Aorta (tissue), 5 donors: ENCODE measurements around the gene CACNA1B. TPM values are rescaled to one million over a fixed set of nuclear protein-coding genes. Genes with fewer than 3 reads are reported as not detected.
A peak's percentile ranks its signal among the peaks of the same experiment; 100 is the strongest.
"Not testable (repeated sequence)": the region's sequence is repeated elsewhere in the genome, so short reads cannot be mapped to it uniquely, and the experiment has no call there.

Experiments used
- ATAC-seq: fragments of 200-7000 bp; cut with Tn5 transposase; one replicate; pipeline ENCODE4 v1.9.1; 2022; ENCODE audit warnings: moderate library complexity; ENCODE audit not compliant: low FRiP score
- DNase-seq, 2 donors: peaks; one replicate each; pipeline ENCODE4 v3.0.0-alpha.2; 2020
- H3K27ac ChIP-seq, 2 donors: one replicate each; pipeline ENCODE4 v1.5.1; 2013; ENCODE audit warnings: low read length in 2 of 2, mild to moderate bottlenecking in 2 of 2, moderate library complexity in 2 of 2, control low read depth in 1 of 2, inconsistent platforms in 1 of 2, low read depth in 1 of 2
- H3K27me3 ChIP-seq, 2 donors: one replicate each; pipeline ENCODE4 v1.6.1; 2013; ENCODE audit warnings: control low read depth in 1 of 2, low read length in 1 of 2, mild to moderate bottlenecking in 1 of 2, moderate library complexity in 1 of 2; ENCODE audit not compliant: insufficient read depth in 2 of 2, control insufficient read depth in 1 of 2
- H3K36me3 ChIP-seq, 2 donors: one replicate each; pipeline ENCODE4 v1.6.1; 2013; ENCODE audit warnings: control low read depth in 1 of 2, low read length in 1 of 2, mild to moderate bottlenecking in 1 of 2; ENCODE audit not compliant: insufficient read depth in 2 of 2, control insufficient read depth in 1 of 2
- H3K4me1 ChIP-seq, 2 donors: one replicate each; pipeline ENCODE4 v1.6.1; 2013; ENCODE audit warnings: low read length in 2 of 2, control low read depth in 1 of 2, mild to moderate bottlenecking in 1 of 2, moderate library complexity in 1 of 2; ENCODE audit not compliant: insufficient read depth in 2 of 2, control insufficient read depth in 1 of 2
- H3K4me3 ChIP-seq, 2 donors: one replicate each; pipeline ENCODE4 v1.5.1; 2013; ENCODE audit warnings: low read length in 2 of 2, control low read depth in 1 of 2, mild to moderate bottlenecking in 1 of 2
- H3K9me3 ChIP-seq: one replicate; pipeline ENCODE4 v1.6.1; 2013; ENCODE audit warnings: mild to moderate bottlenecking, low read length; ENCODE audit not compliant: control insufficient read depth
- WGBS, 2 donors: extraction: QIAGEN DNeasy Blood & Tissue Kit; methylation state at CpG; one replicate each; pipeline ENCODE4 v1.1.7; 2013; 5-methylcytosine and 5-hydroxymethylcytosine counted together
- intact Hi-C, 2 donors: fragments of 100-400 bp; cut with DNase I; formaldehyde crosslinking; loops; one replicate each; pipeline versions ENCODE4 v1.14.2 to v1.15.0; 2022
- polyA plus RNA-seq, 2 donors: library from polyadenylated mRNA; stranded (reverse); fragments of 200-250 nt; gene quantifications; one replicate each; pipeline ENCODE4 v1.2.3, GENCODE V29; 2013
- total RNA-seq, 2 donors: library from RNA; stranded (reverse); fragmentation: NEBNext Ultra II Directional; extraction: Animal tissue kit (Norgen Biotek cat#: 25700); gene quantifications; one replicate each; pipeline ENCODE4 v1.2.1, GENCODE V29; 2021
- donor health status: healthy with polysubstance abuse.
- donor health status: Bipolar disorder and iron deficiency.
- donor health status: DM: no; HTN: no; CAD: no.
- donor health status: DM: no; HTN: no; CAD: no.
- donor health status: DM: yes; HTN: yes; CAD: no.

Gene CACNA1B
- total and polyA plus RNA-seq, 4 donors, result under 0.01 to 0.05 (median 0.03) TPM; not detected in 1

DNA sequence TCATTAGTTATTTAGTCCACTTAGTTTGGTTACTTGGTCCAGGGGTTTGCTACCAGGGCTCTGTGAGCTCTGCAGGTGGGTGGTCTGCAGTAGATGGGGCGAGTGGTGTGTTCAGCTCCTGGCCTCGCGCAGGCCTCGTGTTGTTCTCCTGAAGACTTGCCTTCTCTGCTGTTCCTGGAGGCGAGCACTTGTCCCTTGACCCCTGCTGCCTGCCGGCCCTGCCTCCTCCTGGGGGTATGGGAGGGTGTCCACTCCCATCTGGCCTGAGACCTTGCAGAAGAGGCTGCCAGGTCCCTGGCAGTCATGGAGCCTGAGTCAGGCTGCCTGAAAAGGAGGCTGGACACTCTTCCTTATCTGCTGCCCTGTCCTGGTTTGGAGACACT, 137.0 kb downstream of the CACNA1B start:
- Histone ChIP-seq H3K9me3 (no peaks in the 10 kb centered on the region), H3K4me1 (no peaks in the 10 kb centered on the region), H3K27ac (no peak overlapping the region), H3K4me3 (no peak overlapping the region), H3K36me3 (no peaks in the 10 kb centered on the region), H3K27me3 (no peaks in the 10 kb centered on the region)
- intact Hi-C loops, result no loop called here
- 80 to 86% methylated on average over 6 of the region's 6 CpGs for WGBS, 2 donors
- no peak for ATAC-seq
- no peak for DNase-seq

DNA sequence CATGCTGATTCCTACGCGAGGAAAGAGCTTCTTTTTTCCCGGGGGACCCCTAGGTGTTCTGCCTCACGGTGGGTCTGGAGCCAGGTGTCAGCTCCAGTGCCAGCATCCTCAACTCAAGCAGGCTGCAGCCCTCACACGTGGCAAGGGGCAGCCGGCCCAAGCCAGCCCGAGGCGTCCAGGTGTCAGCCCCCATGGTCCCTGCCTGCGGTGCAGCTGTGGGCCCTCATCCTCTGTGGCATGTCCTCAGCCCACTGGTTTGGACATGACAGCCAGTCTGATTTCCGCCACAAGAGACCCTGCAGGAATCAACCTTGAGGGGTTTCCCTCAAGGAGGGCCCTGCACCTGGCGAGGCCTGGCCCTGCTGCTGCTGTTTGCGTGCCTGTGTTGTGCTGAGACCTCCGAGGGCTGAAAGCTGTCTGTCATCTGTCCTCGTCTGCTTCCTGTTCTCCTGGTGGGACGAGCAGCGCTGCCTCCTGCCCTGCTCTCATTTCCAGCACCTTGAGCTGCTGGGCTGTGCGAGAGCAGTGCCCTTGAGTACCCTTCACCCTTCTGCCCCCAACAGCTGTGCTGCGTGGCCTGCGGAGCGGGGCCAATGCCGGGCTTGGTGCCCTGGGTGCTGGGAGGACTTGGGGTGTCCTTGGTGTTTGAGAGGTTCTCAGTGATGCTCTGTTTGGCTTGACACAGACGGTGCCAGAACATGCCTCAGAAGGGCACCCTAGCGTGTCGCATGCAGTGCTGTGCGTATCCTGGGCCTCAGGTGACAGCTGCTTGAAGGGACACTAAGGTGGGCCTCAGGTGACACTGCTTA, 137.6 kb downstream of the CACNA1B start:
- ATAC-seq (no peak), DNase-seq (no peak)
- Histone ChIP-seq H3K4me1 (no peaks in the 10 kb centered on the region), H3K27ac (no peak overlapping the region), H3K4me3 (no peak overlapping the region), H3K9me3 (no peaks in the 10 kb centered on the region), H3K27me3 (no peaks in the 10 kb centered on the region), H3K36me3 (no peaks in the 10 kb centered on the region)
- WGBS, 2 donors, result 81 to 83% methylated on average over 25 of the region's 25 CpGs
- intact Hi-C loops, result no loop called here

DNA sequence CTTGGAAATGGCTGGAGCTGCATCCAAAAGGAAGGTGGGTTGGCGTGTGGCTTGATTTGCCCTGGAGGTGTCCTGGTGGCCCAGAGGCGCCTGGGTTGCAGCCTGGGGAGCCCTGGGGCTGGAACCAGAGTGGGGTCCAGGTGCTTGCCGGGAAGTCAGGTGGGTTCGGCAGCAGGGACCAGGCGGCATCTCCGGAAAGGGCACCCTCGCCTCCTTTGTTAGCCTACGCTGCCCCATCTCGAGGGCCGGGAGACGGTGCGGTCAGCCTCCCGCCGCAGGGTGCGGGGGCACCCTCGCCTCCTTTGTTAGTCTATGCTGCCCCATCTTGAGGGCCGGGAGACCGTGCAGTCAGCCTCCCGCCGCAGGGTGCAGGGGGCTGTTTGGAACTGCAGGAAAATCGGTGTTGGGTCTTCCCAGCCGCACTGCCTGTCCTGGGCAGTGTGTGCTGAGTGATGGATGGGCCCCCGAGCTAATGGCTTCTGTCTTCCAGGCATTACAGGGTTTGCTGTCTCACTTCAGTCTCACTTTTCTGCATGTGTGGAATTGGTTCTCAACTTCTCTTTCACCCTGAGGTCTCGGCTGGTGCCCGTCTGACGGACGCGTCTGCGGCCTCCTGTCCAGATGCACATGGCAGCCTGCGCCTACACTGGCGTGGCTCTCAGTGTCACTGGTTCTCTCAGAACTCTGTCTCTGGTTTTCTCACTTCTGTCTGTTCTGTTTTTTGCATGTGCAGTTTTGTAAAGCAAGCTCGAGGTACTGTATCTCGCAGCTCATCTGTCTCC, 139.0 kb downstream of the CACNA1B start:
- no peak overlapping the region for H3K4me3 ChIP-seq
- H3K9me3 ChIP-seq, result no peaks in the 10 kb centered on the region
- H3K36me3 ChIP-seq, result no peaks in the 10 kb centered on the region
- ATAC-seq (no peak), DNase-seq (no peak)
- no peaks in the 10 kb centered on the region for H3K27me3 ChIP-seq
- 76 to 77% methylated on average over 33 of the region's 33 CpGs for WGBS, 2 donors
- no peak overlapping the region for H3K27ac ChIP-seq
- intact Hi-C loops, result no loop called here
- H3K4me1 ChIP-seq, result no peaks in the 10 kb centered on the region

DNA sequence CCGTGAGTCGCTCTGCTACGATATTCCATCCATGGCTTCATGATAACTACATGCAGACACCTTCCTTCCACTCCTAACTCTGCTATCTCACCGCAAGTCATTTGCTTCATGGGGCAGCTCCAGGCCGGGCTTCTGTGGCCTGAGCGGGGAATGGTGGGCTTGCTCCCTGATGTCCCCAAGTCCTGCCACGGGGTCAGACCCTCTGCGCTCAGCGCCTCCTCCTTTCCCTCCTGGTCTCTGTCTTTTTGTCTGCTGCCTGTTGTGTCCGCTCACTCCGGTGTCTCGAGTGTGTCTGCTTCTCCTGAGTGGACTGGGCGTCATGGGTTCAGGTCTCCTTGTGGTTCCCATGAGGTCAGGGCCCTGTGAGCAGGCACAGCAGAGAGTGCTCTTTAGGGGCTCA, 139.6 kb downstream of the CACNA1B start:
- Histone ChIP-seq H3K4me3 (no peak overlapping the region), H3K9me3 (no peaks in the 10 kb centered on the region), H3K36me3 (no peaks in the 10 kb centered on the region), H3K4me1 (no peaks in the 10 kb centered on the region), H3K27me3 (no peaks in the 10 kb centered on the region), H3K27ac (no peak overlapping the region)
- DNase-seq (no peak), ATAC-seq (no peak)
- 88 to 90% methylated on average over 13 of the region's 13 CpGs for WGBS, 2 donors
- intact Hi-C loops, result no loop called here

DNA sequence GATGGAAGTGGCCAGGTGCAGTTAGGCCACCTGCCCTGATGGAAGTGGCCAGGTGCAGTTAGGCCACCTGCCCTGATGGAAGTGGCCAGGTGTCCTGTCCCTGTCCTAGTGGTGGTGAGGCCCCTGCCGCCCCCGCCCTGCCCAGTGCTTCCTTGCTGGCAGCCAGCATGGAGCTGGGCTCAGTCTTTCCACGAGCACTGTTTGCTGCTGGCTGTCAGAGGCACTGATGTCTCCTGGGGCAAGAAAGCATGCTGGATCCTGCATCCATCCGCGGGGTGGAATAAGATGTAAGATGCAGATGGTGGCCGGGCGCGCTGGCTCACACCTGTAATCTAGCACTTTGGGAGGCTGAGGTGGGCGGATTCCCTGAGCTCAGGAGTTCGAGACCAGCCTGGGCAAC, 141.9 kb downstream of the CACNA1B start:
- H3K9me3 ChIP-seq, DNase-seq, H3K36me3 ChIP-seq, H3K4me3 ChIP-seq, H3K4me1 ChIP-seq, H3K27ac ChIP-seq, intact Hi-C loops, ATAC-seq, H3K27me3 ChIP-seq: not testable (repeated sequence)
- WGBS, 2 donors, result 76 to 77% methylated on average over 10 of the region's 10 CpGs

DNA sequence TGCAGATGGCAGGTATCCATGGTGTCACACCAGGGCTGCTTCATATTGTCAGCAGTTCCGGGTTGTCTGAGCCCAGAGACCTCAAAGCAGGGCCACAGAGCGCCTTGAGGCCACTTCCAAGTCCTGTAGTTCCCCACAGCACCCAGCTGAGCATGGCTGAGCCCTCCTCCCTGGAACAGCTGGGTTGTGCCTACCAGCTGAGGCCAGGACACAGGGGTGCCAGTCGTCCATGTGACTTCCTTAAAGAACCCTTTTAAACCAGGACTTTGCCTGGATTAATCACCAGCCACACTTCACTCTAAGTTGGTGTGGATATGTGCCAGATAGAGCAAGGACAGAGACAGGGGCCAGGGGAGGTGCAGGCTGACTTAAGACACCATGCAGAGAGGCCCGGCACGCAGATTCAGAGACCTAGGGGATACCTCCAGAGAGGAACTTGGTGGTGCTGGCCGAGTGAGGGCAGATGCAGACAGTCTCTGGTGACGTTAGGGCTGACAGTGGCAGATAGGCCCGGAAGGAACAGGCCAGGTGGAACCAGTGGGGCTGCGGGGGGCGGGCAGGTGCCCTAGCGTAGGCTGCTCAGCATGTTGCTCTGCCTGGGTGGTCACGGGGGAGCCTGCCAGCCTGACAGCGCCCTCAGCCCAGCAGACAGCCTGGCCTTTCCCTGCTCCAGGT, 142.7 kb downstream of the CACNA1B start:
- H3K9me3 ChIP-seq, result no peaks in the 10 kb centered on the region
- DNase-seq (no peak), ATAC-seq (no peak)
- H3K4me1 ChIP-seq, result no peaks in the 10 kb centered on the region
- 78 to 81% methylated on average over 12 to 13 of the region's 13 CpGs for WGBS, 2 donors
- H3K27ac ChIP-seq, result no peak overlapping the region
- no peak overlapping the region for H3K4me3 ChIP-seq
- no peaks in the 10 kb centered on the region for H3K36me3 ChIP-seq
- intact Hi-C loops, result no loop called here
- no peaks in the 10 kb centered on the region for H3K27me3 ChIP-seq

DNA sequence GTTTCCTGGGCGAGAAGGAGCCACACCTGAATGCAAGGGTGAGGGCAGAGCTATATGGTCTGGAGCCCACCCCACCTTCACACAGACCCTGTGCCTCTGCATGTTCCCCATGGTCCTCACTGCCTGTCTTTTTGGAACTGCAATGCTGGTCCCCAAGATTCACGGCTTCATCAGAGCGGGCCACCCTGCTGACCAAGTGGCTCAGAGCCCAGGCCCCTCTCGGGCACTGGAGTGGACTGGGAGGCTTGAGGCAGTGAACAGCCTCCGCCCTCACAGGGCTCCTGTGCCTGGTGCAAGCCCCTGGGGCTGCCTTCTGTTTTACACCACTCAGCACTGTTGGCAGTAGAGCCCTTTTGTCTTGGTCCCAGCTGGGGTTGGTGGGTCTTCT, 143.2 kb downstream of the CACNA1B start:
- Histone ChIP-seq H3K4me1 (no peaks in the 10 kb centered on the region), H3K4me3 (no peak overlapping the region), H3K27me3 (no peaks in the 10 kb centered on the region), H3K9me3 (no peaks in the 10 kb centered on the region), H3K27ac (no peak overlapping the region), H3K36me3 (no peaks in the 10 kb centered on the region)
- DNase-seq (no peak), ATAC-seq (no peak)
- WGBS, 2 donors, result 85 to 94% methylated on average over 5 of the region's 5 CpGs
- intact Hi-C loops, result no loop called here

DNA sequence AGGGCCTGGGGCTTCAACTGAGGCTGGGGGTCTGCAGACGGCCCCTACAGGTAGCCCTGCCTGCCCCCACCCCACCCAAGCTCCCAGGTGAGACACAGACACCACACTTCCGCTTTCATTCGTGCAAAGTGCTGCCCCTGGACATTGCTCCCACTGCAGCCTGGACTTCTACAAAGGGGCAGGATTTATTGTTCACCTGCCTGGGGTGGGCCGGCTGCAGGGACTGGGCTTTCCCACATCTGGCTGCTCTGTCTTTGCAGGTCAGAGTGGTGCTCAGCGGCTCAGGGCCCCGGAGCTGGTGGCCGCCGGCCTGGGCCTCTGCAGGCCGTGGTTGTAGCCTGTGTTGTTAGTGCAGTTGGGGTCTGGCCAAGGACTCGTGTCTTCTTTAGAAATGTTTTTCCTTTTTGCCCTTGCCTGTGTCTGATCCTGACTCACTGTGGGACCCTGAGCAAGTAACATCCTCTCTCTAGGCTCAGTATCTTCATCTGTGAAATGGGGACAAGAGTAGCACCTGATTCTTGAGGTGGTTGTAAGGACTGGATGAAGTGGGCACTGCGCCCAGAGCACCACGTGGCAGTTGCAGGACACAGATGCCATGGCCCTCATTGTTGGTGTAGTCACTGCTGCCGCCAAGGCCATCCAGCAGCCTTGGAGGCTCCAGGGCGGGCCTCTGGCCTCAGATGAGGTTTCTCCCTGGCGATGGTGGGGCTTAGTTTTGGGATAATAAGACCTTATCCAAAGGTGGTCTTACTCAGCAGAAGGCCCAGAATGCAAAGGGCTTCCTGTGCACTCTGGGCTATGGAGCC, 143.9 kb downstream of the CACNA1B start:
- DNase-seq (peak in 1 of 2 donors; percentile 38), ATAC-seq (no peak)
- Histone ChIP-seq H3K4me1 (no peaks in the 10 kb centered on the region), H3K27me3 (no peaks in the 10 kb centered on the region), H3K4me3 (no peak overlapping the region), H3K9me3 (no peaks in the 10 kb centered on the region), H3K27ac (no peak overlapping the region), H3K36me3 (no peaks in the 10 kb centered on the region)
- intact Hi-C loops, result no loop called here
- 79 to 81% methylated on average over 15 of the region's 15 CpGs for WGBS, 2 donors
